Activated CD4-positive, alpha-beta memory T cell treated with anti-CD3 and anti-CD28 coated beads for 36 hours (primary cell): ENCODE measurements around the gene TAF1C. TPM values are rescaled to one million over a fixed set of nuclear protein-coding genes. Genes with fewer than 3 reads are reported as not detected.

Experiments used
- CTCF ChIA-PET: fragments of 350-600 bp; sonication (Branson Sonifier 250); formaldehyde crosslinking; loops from one replicate; lab custom pipeline; 2021; ENCODE audit warnings: antibody characterized with exemption, inconsistent platforms; lab: Charles Lee
- POLR2A ChIA-PET: fragments of 350-600 bp; sonication (Branson Sonifier 250); formaldehyde crosslinking; loops from one replicate; lab custom pipeline; 2021; ENCODE audit warnings: antibody characterized with exemption; lab: Charles Lee
- DNase-seq: peaks from one replicate; pipeline ENCODE4 v3.0.0-alpha.2; 2020
- H3K27ac Mint-ChIP-seq: one replicate; pipeline ENCODE4 v1.8.0; 2021; ENCODE audit warnings: mixed read lengths
- H3K27me3 Mint-ChIP-seq: one replicate; pipeline ENCODE4 v1.8.0; 2021; ENCODE audit warnings: mixed read lengths
- H3K36me3 Mint-ChIP-seq: one replicate; pipeline ENCODE4 v1.8.0; 2021; ENCODE audit warnings: mixed read lengths
- H3K4me1 Mint-ChIP-seq: one replicate; pipeline ENCODE4 v1.8.0; 2021; ENCODE audit warnings: low read depth, mixed read lengths
- H3K4me3 Mint-ChIP-seq: one replicate; pipeline ENCODE4 v1.8.0; 2021; ENCODE audit warnings: mild to moderate bottlenecking, mixed read lengths
- H3K9me3 Mint-ChIP-seq: one replicate; pipeline ENCODE4 v1.8.0; 2021; ENCODE audit warnings: mixed read lengths
- intact Hi-C: fragments of 100-400 bp; cut with micrococcal nuclease; formaldehyde crosslinking; loops from one replicate; pipeline ENCODE4 v1.15.1; 2023
- total RNA-seq, 2 experiments: library from RNA; stranded (reverse); gene quantifications; one replicate each; pipeline ENCODE4 v1.2.3, GENCODE V29; 2021

The TAF1C gene
- total RNA-seq, 2 experiments from 2014 or later: 44.7 to 48.1 TPM

DNA sequence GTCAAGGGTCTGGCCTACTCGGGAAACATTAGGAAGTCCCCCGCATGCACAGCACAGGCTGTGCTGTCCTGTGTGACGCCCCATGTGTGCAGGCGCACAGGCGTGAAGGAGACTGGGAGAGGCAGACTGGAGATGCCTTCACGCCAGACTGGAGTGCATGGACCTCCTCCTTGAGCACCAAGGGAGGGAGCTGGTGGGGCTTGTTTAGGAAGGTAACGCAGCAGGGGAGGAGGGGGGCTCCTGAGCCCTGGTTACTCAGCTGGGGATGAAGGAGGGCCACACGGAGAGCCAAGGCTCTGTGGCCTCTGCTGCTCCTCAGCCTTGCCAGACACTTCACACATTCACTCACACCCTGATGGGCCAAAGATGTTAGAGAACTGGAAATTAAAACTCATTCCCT is 49.6 kb downstream of the TAF1C start:
- peaks cover 36% of the 10 kb centered on the region for H3K4me1 Mint-ChIP-seq
- no peak for DNase-seq
- H3K9me3 Mint-ChIP-seq: no peaks in the 10 kb centered on the region
- intact Hi-C loops: loop anchor here (5.0 kb wide), 1 partner anchor 40 kb away; no protein-coding TSS in a partner anchor
- H3K27ac Mint-ChIP-seq: no peak overlapping the region
- no peaks in the 10 kb centered on the region for H3K36me3 Mint-ChIP-seq
- ChIA-PET CTCF (interaction anchor here (1.6 to 2.1 kb wide), 2 partner anchors 21 to 50 kb away, joined by 4 to 5 read pairs; partner anchors contain the start of gene MBTPS1), POLR2A (no interaction called here)
- H3K27me3 Mint-ChIP-seq: no peaks in the 10 kb centered on the region
- H3K4me3 Mint-ChIP-seq: no peak overlapping the region

DNA sequence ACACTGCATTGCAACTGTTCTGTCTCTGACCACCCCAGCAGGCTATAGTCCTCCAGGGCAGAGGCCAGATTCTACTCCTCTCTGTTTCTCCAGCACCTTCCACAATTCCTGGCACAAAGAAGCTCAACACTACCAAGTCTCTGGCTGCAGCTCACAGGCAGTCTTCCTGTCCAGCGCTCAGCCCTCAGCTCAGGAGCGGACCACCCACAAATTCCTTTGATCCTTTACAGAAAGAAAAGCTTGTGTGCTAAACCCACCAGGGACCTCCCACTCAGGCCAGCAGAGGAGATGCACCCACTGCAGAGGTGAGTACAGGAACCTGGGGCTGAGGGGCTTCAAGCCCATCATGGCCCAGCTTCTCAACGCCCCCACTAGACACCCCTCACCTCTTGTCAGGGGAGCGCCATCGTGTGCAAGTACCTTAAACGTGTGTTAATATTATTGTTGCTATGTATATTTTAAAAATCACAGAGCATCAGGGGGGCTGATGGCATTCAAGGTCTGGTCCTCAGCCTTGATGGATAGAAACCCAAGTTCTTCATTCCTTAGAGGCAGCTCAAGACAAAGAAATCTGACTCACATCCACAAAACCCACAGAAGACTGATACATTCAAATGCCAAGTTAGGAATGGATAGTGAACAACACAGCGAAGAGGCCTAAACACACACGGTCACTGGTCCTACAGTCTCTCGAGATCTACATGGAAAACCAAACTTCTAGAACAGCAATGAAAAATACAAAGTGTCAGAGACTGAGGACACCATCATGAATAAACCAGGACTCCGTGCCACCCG is 50.3 kb downstream of the TAF1C start:
- intact Hi-C loops: loop anchor here (5.0 kb wide), 1 partner anchor 39 kb away; no protein-coding TSS in a partner anchor
- Mint-ChIP-seq H3K27me3 (no peaks in the 10 kb centered on the region), H3K27ac (no peak overlapping the region), H3K4me3 (no peak overlapping the region), H3K36me3 (no peaks in the 10 kb centered on the region), H3K4me1 (peaks cover 36% of the 10 kb centered on the region), H3K9me3 (no peaks in the 10 kb centered on the region)
- DNase-seq: no peak
- POLR2A ChIA-PET: no interaction called here
- CTCF ChIA-PET: interaction anchor here (1.6 to 2.5 kb wide), 3 partner anchors 8 to 51 kb away, joined by 4 to 6 read pairs (median 5); partner anchors contain the start of genes DNAAF1, HSDL1 and MBTPS1

DNA sequence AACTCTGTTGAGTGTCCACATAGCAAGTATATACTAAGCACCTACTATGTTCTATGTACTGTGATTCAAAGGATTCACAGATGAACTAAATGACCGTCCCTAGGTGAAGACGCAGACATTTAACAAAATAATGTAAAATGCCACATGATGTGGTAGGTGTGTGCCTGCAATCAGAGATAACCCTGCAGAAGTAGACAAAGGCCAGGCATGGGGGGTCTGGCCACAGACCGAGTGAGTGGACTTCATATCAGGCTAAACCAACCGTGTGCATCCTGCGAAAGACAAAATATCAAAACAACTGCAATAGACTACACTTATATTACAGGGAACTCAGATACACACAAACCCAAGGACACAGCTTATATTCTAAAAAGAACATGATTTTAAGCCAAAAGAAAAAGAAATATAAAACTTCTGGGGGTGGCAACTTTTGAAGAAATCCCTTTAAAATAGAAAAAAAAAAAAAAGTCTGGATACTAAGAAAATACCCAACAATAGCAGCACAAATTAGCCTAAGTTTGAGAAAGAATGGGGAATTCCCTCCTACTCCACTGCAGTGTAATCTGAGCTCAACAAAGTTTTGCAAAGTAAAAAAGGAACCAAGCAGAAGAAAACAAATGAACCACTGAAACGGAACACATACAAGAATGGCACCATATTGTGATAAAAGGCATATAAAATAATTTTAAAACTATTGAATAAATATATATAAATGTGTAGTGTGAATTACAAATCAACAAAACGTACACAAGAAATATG is 54.2 kb downstream of the TAF1C start:
- intact Hi-C loops: no loop called here
- Mint-ChIP-seq H3K4me3 (no peak overlapping the region), H3K9me3 (no peaks in the 10 kb centered on the region), H3K27me3 (no peaks in the 10 kb centered on the region), H3K27ac (no peak overlapping the region), H3K36me3 (peaks cover 14% of the 10 kb centered on the region), H3K4me1 (peaks cover 15% of the 10 kb centered on the region)
- ChIA-PET CTCF (no interaction called here), POLR2A (interaction anchor here (0.8 kb wide), 1 partner anchor 32 kb away, joined by 4 read pairs; no protein-coding TSS in a partner anchor)
- no peak for DNase-seq

DNA sequence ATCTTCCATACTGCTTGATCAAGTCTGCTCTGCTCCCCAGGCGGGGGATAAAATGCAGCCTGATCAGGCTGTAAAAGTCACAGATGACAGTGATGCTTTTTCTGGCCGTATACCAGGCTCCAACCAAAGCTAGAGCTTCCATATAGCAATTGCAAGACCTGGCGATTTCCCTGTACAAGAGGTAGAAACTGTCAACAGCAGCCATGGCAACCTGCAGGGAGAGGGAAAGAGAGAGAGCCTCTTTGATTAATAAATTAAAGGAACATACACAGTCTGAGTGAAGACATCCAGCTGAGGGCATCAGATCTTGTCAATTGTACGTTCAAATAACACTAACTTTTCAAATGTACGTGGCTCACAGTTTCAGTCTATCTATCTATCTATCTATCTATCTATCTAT is 55.7 kb downstream of the TAF1C start:
- peaks cover 4% of the 10 kb centered on the region for H3K4me1 Mint-ChIP-seq
- H3K4me3 Mint-ChIP-seq: no peak overlapping the region
- POLR2A ChIA-PET: no interaction called here
- no peak for DNase-seq
- no peaks in the 10 kb centered on the region for H3K9me3 Mint-ChIP-seq
- no peak overlapping the region for H3K27ac Mint-ChIP-seq
- peaks cover 16% of the 10 kb centered on the region for H3K36me3 Mint-ChIP-seq
- no peaks in the 10 kb centered on the region for H3K27me3 Mint-ChIP-seq
- intact Hi-C loops: no loop called here
- CTCF ChIA-PET: interaction anchor here (0.8 kb wide), 1 partner anchor 15 kb away, joined by 3 read pairs; the partner anchor contains the start of gene MBTPS1

Other genes starting within 250 kb of the TAF1C start
- gene OSGIN1, start 233.8 kb downstream of the TAF1C start, total RNA-seq: under 1 TPM; 0.34 to 0.40 TPM
- not detected for gene NECAB2, start 218.8 kb downstream of the TAF1C start, total RNA-seq
- not detected for gene SLC38A8, start 144.3 kb downstream of the TAF1C start, total RNA-seq
- 10 to 100 TPM; 37.5 to 37.6 TPM for gene MBTPS1, start 70.1 kb downstream of the TAF1C start, total RNA-seq
- 10 to 100 TPM; 13.1 to 13.8 TPM for gene HSDL1, start 41.9 kb downstream of the TAF1C start, total RNA-seq
- gene DNAAF1, start 41.7 kb downstream of the TAF1C start, total RNA-seq: not detected
- gene ADAD2, start 4.1 kb upstream of the TAF1C start, total RNA-seq: under 1 TPM in 1 of 2 experiments, not detected in 1; 0.19 TPM
- gene KCNG4, start 53.0 kb upstream of the TAF1C start, total RNA-seq: not detected
- gene WFDC1, start 107.8 kb upstream of the TAF1C start, total RNA-seq: not detected
- not detected for gene ATP2C2, start 181.5 kb upstream of the TAF1C start, total RNA-seq